GM08714 (cell line): Measurements from ENCODE around the gene ANKRD44.

Source experiments
- H3K4me3 ChIP-seq: fragments of 200-500 bp; sonication (Bioruptor generic); 2 replicates; pipeline ENCODE4 v1.5.1; 2014; ENCODE audit warnings: mild to moderate bottlenecking, low read length, inconsistent platforms
- ZNF274 ChIP-seq: IDR thresholded peaks from 2 replicates; pipeline ENCODE4 v1.6.1; 2012; ENCODE audit warnings: mild to moderate bottlenecking, low read depth, low read length

The ANKRD44 gene

GRCh38 chr2:196988639-196989038 is 321.9 kb downstream of the ANKRD44 start:
- no peak for TF ChIP-seq ZNF274
- H3K4me3 ChIP-seq = no peak overlapping the region

GRCh38 chr2:196987649-196988364 is 322.8 kb downstream of the ANKRD44 start:
- no peak overlapping the region; the same call in 1 of the 2 replicates for H3K4me3 ChIP-seq
- TF ChIP-seq ZNF274 = no peak

- TF ChIP-seq ZNF274 = no peak
- no peak overlapping the region for H3K4me3 ChIP-seq
These were observed 323.3 kb downstream of the ANKRD44 start for GRCh38 chr2:196987298-196987648.

- no peak overlapping the region for H3K4me3 ChIP-seq
- no peak for TF ChIP-seq ZNF274
These were observed 324.9 kb downstream of the ANKRD44 start for GRCh38 chr2:196985511-196986183.

- no peak for TF ChIP-seq ZNF274
- no peak overlapping the region for H3K4me3 ChIP-seq
These were observed 325.7 kb downstream of the ANKRD44 start for GRCh38 chr2:196984903-196985302.

- H3K4me3 ChIP-seq = no peak overlapping the region
- TF ChIP-seq ZNF274 = no peak
These were observed 326.6 kb downstream of the ANKRD44 start for GRCh38 chr2:196983934-196984333.

- H3K4me3 ChIP-seq = no peak overlapping the region
- no peak for TF ChIP-seq ZNF274
These were observed 330.1 kb downstream of the ANKRD44 start for GRCh38 chr2:196980473-196980872.

GRCh38 chr2:196980001-196980400 is 330.6 kb downstream of the ANKRD44 start:
- no peak for TF ChIP-seq ZNF274

GRCh38 chr2:196977507-196977906 is 333.1 kb downstream of the ANKRD44 start:
- no peak for TF ChIP-seq ZNF274
- H3K4me3 ChIP-seq = no peak overlapping the region

More at GRCh38 chr2:196980001-196980400, 330.6 kb downstream of the ANKRD44 start:
- no peak overlapping the region for H3K4me3 ChIP-seq

GRCh38 chr2:196974970-196975369 is 335.6 kb downstream of the ANKRD44 start:
- H3K4me3 ChIP-seq = no peak overlapping the region
- TF ChIP-seq ZNF274 = no peak

GRCh38 chr2:196971574-196972279 is 338.9 kb downstream of the ANKRD44 start:
- no peak overlapping the region for H3K4me3 ChIP-seq
- TF ChIP-seq ZNF274 = no peak

- no peak for TF ChIP-seq ZNF274
- no peak overlapping the region for H3K4me3 ChIP-seq
These were observed 340.5 kb downstream of the ANKRD44 start for GRCh38 chr2:196970099-196970498.

GRCh38 chr2:196968516-196968915 is 342.1 kb downstream of the ANKRD44 start:
- no peak for TF ChIP-seq ZNF274
- no peak overlapping the region for H3K4me3 ChIP-seq

GRCh38 chr2:196967775-196968174 is 342.8 kb downstream of the ANKRD44 start:
- H3K4me3 ChIP-seq = no peak overlapping the region

GRCh38 chr2:196967116-196967515 is 343.5 kb downstream of the ANKRD44 start:
- H3K4me3 ChIP-seq = no peak overlapping the region
- TF ChIP-seq ZNF274 = no peak

More at GRCh38 chr2:196967775-196968174, 342.8 kb downstream of the ANKRD44 start:
- TF ChIP-seq ZNF274 = no peak
